GM19467 (cell line): ENCODE measurements around the gene DACT2.
"Not testable (repeated sequence)": the region's sequence is repeated elsewhere in the genome, so short reads cannot be mapped to it uniquely, and the experiment has no call there.

Source experiments
- ATAC-seq: cut with Tn5 transposase; IDR thresholded peaks from one replicate; pipeline ENCODE4 v1.9.1; 2021; ENCODE audit warnings: mild to moderate bottlenecking, moderate library complexity; ENCODE audit not compliant: unreplicated experiment

The DACT2 gene

DNA sequence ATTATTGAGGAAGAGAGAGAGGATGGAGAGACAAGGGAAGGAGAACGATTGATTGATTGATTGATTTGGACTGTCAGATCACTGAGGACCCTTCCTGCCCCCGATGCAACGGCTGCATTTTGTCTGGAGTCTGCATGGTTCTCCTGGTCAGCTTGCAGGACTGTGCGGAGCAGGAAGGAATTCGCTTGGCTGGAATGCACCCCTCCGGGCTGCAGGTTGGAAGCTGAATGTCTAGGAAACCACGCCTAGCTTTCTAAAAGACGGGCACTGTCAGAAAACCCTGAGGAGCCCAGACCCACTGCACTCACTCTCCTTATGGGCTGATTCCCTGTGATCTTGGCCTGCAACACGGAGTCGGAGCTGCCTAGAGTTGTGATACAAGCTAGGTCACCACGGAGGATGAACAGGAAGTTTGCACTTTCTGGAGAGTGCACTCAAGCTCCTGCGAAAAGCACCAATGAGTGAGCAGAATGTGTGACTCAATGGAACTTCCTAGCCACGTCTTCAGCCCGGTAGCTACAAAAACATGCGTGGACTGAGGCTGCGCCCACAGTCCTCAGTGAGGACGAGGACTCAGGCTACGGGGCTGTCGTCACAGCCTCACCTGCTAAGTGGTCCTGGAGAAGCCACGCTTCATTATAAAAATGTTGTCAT lies 14.4 kb downstream of the DACT2 start:
- no peak for ATAC-seq

DNA sequence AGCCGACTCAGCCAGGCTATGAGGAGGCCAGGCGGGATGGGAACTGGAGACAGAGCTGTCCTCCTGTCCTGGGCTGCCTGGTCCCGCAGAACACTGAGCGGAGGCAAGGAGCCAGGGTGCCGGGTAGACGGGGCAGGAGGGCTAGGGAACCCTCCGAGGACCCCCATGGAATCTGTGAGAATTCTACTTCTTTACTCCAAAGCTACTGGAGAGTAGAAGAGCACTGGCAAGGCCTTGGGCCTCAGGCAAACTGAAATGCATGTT lies 14.9 kb downstream of the DACT2 start:
- no peak for ATAC-seq

DNA sequence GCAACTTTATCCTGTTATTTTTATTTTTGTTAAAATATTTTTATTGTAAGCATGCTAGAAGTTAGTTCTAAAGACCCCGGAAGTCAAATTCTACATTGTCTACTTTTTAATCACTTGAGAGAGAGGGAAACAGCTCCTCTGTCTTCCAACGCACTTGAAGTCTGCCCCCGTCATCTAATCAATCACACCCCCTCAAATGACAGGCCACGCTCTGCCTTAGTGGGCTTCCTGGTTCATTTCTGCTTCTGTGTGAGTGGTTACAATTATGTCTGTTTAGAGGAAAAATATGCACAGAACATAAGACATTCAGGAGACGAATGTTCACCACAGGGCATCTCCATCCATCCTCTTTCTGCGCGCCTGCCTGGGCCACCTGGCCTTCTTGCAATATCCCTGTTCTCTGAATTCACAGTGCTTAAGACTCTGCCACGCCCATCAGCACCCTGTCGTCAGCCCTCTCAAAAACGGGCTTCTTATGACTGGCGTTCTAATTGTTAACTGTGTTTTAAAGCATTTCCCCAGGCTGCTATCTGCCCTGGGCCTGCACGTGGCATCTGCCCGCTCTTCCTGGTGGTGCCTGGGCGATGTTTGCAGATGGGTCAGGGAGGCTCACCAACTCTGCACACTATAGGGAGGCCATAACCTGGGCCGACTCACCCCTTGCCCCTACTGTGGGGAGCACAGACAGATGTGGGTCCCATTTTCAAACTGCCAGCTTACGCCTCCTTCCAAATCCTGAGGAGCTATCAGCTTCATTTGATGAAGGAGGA lies 15.4 kb downstream of the DACT2 start:
- no peak for ATAC-seq

DNA sequence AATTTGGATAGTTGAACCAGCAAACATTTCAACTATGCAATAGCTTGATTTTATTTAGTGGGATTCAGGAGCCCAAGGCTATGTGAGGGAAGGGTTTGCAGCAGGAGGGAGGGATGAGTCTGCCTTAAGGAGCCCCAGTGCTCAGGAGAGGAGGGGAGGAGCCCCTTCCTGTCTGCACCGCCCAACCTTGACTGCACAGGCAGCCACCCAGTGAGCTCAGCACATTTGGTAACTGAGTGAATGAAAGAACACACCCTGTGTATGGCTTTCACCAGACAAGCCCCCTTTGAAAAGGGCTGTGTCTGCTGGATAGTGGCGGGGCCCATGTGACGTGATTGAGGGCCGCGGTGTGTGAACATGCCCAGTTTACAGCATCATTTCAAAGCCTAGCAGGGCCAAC lies 17.0 kb downstream of the DACT2 start:
- no peak for ATAC-seq

DNA sequence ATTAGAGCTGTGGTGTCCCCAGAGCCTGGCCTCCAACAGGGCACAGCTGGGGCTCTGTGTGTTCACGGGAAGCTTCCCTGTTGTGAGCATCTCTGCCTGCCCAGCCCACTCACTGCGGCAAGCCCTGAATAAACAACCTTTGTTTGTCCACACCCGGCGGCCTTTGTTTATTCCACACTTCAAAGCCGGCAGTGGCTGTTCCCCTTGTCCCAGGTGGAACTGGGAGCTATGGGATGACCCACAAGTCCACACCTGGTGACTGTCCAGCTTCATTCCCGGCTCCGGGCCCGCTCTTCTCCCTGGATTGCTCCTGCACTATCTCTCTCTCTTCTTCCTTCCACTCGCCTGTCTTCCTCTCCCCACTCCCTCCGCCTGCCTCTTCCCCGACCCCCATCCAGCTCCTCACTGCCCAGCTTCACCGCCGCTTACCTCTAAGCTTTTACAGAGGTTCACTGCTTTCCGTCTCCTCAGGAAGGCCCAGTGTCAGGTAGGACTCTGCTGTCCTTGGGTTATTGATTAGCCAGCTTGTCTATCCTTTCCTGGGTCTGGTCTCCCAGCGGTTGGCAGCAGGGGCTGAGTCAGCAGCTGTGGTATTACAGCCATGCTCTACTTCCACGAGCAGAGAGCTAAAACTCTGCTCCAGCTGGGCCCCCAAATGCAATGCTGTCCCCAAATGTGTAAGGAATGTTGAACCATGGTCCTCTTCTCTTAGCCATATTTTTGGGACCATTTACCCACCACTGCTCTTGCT lies 17.8 kb downstream of the DACT2 start:
- ATAC-seq: no peak

DNA sequence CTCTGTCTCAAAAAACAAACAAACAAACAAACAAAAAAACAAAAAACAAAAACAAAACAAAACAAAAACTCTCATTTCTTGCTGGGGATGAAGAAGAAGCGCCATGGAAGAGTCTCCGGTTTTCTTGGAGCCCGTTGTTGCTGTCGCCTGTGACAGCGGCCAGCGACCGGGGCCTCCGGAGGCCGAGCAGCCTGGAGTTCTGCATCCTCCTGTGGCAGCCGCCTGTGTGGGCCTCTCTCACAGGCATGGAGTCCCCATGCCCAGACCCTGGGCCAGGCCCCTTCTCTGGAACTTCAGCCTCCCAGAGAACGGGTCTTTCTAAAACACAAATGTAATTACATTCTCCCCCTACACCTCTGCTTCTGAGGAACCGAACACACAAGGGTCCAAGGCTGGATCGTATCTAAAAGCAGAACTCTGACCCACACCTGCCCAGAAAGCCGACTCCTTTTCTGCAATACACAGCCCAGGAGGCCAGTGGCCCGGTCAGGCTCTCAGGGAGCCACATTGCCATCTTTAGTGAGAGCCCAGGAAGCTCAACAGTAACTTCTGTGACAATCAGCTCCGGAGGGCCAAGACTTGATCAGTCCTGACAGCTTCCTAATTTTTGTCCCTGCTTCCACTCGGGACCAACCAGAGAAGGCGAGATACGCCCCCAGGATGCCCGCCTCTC lies 18.5 kb downstream of the DACT2 start:
- ATAC-seq: no peak

DNA sequence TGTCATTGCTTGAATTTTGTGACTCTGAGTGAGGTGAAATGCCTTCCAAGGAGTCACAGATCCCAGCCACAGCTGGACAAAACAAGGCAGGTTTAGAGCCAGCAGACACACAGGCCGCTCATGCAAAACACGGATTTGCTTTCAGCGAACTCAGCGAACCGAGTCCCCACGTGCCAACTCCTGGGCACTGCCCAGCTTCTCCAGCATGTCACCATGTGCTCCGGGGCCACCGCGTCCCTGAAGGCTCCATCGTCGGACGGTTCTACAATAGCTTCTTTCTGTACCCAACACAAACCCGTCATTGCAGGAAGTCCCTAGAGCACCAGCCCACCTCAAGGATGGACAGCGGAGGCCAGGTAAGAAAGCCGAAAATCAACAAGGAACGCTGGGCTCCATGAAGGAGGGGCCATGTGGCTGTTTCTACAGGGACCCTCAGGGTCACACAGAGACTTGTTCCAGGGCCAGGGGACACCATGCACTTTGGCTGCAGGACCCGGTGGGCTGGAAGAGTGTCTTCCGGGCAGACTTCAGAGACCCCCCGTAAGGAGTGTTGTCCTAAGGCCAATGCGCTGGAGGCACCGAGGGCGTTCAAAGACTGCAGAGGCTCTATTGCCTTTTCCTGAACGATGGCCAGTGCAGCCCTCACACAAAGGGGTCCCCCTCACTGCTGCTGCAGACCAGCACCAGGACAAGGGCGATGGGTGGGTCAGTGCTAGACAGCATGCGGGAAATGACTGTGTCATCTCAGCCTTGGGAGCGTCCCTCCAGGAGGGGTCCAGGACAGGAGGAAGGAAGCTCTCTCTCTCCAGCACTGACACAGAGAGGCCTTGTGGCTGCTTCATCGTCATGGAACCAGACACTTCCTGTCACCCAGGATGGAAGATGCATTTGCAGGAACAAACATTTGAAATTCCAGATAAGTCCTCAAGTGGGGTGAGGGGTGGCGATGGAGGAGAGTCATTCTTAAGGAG lies 19.8 kb downstream of the DACT2 start:
- no peak for ATAC-seq

DNA sequence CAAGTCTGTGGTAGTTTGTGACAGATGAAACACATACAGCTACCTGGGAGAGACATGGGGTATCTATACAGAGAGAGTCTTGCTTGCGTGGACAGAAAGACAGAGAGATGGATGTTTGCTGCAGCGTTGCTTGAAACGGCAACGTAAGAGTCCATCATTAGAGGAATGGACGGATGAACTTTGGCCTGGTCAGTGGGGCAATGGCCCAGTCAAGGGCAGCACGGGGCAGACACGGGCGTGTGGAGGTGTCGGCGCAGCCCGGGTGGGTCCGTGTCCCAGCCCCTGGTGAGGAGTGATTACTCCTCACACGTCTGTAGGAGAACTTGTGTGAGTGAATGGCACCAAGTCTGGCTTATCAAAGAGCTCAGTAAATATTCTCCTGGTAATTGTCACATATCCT lies 21.9 kb downstream of the DACT2 start:
- no peak for ATAC-seq

DNA sequence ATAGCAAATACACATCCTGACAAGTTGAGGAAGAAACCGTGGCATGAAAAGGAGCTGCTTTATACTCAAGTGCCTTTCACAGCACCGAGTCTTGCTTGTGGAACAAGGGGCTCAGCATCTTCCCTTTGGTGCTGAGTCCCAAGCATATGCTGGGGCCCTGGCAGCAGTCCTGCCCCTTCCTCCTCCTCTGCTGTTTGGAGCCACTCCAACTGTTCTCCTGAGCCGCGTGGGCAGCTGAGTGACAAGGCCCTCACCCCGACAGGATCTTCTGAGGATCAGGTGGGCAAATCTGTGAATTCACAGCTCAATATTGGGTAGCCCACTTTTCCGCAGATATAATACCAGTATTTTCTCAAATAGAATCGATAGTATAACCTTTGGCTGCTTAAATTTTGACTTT lies 24.7 kb downstream of the DACT2 start:
- no peak for ATAC-seq

DNA sequence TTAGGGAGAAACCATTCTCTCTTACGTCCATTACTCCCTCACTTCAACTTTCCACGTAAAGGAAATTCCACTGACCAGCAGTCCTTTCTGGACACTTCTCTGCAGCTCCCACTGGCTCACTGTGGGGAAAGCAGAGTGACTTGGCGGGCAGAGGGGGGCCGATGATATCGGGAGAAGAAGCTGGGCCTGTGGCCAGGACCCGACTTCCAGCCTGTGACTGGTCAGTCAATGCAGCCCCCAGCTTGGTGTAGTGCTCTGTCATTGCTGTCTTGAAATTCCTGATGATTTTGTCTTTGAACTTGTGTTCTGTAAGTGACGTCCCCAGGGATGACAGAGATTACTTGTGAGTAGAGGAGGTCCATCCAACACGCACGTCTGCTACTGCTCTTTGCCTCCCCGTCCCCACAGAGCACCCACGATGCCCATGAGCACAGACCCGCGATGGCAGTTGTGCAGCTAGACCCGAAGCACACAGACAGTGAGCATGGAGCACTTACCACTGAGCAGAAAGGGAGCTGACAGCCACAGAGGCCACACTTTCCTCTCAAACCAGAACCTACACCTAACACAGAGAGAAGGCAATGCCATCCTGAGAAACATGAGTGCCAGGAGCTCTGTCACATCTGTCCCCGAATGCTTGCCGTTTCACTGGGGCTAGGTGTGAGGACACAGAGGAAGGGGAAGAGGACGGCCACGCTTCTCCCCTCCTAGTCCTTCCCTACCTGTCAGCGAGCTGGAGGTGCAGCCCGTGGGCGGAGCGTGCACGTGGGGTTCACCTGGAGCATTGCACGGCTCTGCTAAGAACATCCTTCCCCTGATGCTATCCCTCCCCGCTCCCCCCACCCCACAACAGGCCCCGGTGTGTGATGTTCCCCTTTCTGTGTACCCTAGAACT lies 25.7 kb downstream of the DACT2 start:
- no peak for ATAC-seq

DNA sequence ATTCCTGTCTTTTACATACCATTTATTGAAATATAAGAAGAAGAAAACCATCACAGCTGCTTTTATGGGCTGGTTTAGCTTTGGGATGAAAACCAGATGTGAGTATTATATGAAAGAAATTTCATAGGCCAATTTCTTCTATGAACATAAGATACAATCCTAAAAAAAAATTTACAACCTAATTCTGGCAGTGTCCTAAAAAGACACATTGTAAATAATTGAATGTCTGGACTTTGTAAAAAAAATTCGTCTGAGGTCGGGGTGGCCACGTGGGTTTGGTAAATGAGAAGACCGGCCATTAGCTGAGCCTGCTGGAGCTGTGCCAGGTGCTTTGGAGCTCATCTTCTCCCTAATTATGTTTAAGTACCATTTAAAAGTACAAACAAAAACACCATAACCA lies 26.8 kb downstream of the DACT2 start:
- no peak for ATAC-seq

DNA sequence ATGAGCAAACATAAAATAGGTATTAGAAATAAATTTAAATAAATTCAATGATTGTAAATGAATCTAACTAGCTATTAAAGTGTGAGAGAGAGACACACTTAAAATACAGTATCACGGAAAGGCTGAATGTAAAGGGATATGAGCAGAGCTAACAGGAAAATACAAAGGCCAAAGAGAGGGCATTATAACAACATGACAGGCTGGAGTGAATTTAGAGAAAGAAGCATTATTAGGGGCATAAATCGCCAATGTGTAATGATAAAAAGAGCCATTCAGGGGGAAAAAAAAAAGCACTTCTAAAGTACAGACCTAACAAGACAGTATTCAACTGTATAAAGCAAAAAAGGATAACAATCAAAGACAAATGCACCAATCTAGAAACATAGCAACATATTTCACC lies 28.1 kb downstream of the DACT2 start:
- ATAC-seq: no peak

DNA sequence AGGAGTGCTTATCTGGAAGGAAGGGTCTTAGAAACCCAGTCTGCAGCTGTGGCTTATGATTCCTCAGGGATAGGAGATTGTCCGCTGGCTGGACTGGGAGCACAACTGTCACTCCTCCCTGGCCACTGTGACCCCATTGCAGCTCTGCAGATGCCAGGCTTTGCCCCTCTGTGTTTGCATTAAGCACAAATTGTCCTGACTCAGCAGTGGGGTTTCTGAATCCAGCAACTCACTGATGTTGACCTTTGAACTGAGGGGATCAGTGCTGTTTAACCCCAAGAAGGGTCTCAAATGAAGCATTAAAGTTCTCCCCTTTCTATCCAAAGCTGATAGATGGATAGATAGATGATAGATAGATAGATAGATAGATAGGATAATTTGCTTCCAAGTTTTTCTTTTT lies 29.5 kb downstream of the DACT2 start:
- ATAC-seq: no peak

DNA sequence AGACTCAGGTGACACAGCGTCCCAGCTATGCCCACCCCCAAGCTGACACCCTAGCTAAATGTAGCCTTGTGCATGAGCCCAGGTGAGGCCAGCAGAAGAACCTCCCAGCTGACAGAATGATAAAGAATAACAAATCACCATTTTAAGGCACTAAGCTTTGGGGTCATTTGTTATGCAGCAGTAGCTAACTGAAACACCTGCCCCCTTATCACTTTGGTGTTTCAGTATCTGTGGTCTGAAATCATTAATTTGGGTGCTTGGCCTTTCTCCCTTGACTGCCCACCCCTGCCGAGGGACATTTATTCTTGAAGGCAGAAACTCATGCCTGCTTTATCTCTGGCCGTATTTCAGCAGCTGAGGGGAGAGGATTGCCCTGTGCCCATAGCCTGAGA lies 30.0 kb downstream of the DACT2 start:
- ATAC-seq: no peak

DNA sequence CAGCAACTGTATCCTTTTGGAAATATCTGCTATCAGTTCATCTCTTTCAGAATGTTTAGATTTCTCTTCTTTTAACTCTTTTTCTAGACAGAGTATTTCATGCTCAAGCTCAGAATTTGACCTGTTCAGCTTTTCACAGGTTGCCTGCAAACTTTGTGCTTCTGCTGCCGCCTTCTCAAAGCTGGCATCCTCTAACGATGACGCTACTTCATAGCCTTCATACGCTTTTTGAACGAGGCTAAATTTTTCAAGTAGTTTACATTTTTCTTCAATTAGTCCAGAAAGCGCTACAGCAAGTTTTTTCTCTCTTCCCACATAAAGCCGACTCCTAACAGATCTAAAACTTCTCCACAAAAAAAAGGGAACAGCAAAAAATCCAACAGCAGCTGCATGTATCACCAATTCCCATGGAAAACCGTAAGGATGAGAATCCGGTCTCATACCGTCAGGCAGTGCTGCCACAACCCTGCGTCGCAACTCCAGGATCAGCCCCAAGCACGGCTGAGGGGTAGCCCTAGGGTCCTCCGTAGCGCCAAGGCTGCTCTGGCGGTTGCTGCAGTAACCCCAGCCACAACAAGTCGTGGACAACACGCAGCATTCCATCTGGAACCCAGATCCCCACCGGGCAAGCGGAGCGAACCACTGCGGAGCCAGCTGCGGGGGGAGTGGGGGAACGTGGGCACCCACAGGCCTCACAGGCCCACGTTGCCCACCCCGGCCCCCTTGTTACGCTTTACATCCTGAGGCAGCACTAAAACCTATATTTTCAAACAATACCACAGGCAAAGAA lies 30.6 kb downstream of the DACT2 start:
- ATAC-seq: no peak

DNA sequence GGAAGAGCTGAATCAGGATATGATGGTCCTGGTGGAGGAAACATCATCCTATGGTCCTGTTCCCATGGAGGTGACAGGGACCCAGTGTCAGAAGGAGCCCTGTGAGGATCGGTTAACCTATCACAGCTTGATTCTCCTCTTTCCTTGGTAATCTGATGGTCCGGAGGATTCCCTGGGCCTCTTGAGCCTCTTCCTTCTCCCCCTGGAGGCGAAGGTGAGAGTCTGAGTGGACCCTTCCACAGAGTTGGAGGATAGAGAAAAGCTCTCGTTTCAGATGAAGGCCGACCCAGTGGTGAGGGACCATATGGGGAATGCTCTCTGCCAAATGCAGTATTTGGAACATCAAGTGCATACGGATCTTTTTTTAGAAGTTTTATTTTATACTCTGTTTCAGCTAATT lies 32.1 kb downstream of the DACT2 start:
- not testable (repeated sequence) for ATAC-seq

DNA sequence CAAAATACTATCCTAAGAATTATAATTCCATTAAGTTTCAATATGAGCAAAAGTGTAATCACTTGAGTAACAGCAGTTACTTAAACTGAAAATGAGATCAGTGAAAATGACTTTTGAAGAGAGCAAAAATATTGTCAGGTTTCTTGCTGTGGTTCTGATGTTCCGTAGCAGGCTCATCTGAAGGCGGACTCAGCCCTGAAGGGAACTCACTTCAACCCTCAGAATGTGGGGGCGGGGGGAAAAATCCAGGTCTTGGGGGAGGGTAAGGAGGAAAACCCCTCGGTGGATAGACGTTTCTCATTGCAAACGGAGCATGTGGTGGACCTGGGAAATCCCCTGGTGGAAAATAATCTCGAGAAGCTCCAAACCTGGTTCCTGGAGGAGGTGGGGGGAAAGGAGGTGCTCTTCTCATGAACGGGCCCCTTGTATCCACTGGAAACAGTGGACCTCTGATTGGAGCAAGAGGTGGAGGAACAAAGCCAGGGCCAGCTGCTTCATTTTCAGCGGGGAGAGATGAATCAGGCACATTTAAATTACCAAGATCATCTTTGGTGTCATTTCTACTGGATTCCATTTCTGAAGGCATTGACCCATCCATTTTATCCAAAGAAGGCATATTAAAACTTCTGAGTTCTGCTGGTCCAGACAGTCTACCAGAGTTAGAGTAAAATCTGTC lies 32.7 kb downstream of the DACT2 start:
- not testable (repeated sequence) for ATAC-seq

DNA sequence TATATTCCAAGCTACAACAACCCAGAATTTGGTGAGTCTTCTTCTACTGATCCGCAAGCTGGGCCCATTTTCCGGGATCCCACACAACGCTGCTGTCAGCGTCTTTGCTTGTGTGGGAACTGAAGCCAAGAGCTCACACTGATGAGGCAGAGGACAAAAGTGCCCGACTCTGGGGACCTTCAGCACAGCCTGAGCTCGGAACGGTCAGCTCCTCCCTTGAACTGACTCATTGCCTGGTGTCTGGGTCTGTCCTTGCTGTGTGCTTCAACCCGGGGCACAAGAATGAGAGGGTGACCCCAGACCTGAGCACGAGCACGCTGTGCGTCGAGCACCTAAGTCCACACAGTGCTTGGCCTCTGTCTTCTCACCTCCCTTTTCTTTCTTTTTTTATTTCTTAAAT lies 33.5 kb downstream of the DACT2 start:
- no peak for ATAC-seq
